Right ventricle myocardium superior (tissue), 1 donor: ENCODE results near the gene AFDN. TPM values are rescaled to one million over a fixed set of nuclear protein-coding genes. Genes with fewer than 3 reads are reported as not detected.

ENCODE experiments used
- ATAC-seq: fragments of 200-7000 bp; cut with Tn5 transposase; one replicate; pipeline ENCODE4 v1.9.1; 2020; ENCODE audit warnings: mild to moderate bottlenecking; ENCODE audit not compliant: poor library complexity
- DNase-seq: peaks from one replicate; pipeline ENCODE4 v3.0.0-alpha.2; 2020
- intact Hi-C: fragments of 100-400 bp; cut with DNase I; formaldehyde crosslinking; loops from one replicate; pipeline ENCODE4 v1.11.2; 2022
- total RNA-seq: library from RNA; stranded (reverse); fragmentation: NEBNext Ultra II Directional; extraction: Animal tissue kit (Norgen Biotek cat#: 25700); gene quantifications from one replicate; pipeline ENCODE4 v1.2.1, GENCODE V29; 2021
- donor health status: DM: no; HTN: yes; CAD: no; lungs with severe emphysema.

AFDN gene
- total RNA-seq, 1 donor from 2014 or later, result 49.1 TPM

DNA sequence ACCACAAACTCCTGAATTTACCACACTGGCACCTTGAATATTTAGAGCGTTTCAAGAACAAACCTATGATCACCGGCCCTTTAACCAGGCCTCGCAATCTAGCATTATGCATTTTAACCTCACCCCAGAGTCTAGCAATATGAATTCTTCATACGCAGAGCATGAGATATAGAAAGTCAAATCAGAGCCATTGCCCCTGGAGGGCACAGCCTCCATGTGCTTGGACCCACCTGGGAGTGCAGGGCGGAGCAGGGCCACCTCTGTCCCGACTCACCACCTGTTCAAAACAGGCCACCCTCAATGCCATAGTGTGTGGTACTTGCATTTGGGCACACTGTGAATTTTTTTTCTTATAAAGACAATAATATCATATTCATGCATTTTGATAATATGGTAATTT lies 19.5 kb upstream of the AFDN start:
- no peak for ATAC-seq
- intact Hi-C loops, result no loop called here

GRCh38 chr6:167807756-167808155 lies 19.0 kb upstream of the AFDN start:
- no peak for DNase-seq
- intact Hi-C loops, result no loop called here
- no peak for ATAC-seq

More for the DNA sequence above, 19.5 kb upstream of the AFDN start:
- no peak for DNase-seq

- intact Hi-C loops, result no loop called here
- ATAC-seq (no peak), DNase-seq (no peak)
Measured at GRCh38 chr6:167811040-167811439, 15.7 kb upstream of the AFDN start.

- DNase-seq (no peak), ATAC-seq (no peak)
- intact Hi-C loops, result no loop called here
Measured at GRCh38 chr6:167811442-167812087, 15.1 kb upstream of the AFDN start.

GRCh38 chr6:167812088-167812487 lies 14.6 kb upstream of the AFDN start:
- intact Hi-C loops, result no loop called here

DNA sequence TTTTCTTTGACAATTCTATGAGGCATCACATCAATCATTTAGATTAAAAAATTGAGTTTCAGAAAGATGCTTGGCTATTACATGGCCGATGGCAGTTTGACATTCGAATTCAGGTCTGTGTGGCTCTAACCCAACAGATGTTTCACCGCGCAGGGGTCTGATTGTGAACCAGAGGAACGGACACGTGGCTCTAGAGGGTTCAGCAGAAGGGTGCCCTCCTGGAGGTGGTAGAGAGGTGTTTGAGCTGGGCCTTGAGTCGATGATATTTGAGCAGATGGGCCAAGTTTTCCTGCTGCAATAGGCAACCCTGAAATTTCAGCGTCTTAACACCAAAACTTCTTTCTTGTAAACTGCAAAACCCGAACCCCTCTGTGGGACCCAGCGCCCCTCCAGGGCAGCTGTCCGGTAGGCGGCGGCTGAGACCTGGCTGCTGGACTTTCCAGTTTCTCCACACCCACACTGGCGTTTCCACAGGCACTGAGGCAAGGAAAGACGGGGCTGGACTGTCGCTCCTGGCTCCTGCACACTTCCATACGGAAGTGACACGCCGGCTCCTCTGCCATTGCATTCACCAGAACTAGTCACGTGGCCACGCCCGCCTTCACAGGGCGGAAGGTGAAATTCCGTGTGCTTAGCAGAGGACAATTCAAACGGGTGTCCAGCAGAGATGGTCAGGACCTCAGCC lies 11.3 kb upstream of the AFDN start:
- intact Hi-C loops, result no loop called here
- no peak for DNase-seq
- no peak for ATAC-seq

More at GRCh38 chr6:167812088-167812487, 14.6 kb upstream of the AFDN start:
- no peak for DNase-seq
- ATAC-seq, result no peak

DNA sequence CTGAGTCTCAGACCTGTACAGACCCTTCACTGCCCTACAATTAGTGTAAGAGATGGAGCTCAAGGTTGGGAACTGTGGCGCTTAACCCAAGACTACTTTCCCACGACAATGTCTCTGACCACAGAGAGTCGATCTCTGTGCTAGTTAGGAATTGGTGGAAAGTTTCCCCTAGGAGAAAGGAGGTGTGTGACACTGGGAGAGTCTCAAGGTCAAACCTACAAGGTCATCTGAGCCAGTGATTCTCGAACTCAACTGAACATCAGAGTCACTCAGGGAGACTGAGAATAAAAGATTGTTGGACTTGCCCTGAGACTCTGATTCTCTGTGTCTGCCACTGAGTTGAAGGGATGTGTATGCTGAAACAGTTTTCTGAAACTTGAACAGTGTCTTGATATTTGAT lies 9.7 kb upstream of the AFDN start:
- intact Hi-C loops, result no loop called here
- DNase-seq (no peak), ATAC-seq (no peak)

DNA sequence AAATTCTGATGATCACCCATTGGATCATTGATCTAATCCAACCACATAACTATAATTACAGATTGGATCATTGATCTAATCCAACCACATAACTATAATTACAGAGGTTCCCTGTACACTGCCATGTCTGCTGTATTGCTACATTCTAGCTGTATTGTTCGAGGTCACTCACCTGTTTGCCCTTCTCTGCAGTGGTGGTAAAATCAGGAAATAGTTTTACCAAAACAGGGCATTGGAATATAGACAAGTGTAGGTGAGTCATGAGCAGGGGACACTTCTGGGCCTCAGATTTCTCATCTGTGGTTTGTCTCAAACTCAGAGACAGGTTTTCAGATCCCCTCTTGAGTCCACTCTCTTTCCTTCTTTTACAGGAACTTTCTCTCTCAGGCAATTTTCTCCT lies 9.0 kb upstream of the AFDN start:
- intact Hi-C loops, result no loop called here
- DNase-seq (no peak), ATAC-seq (no peak)

GRCh38 chr6:167819576-167819975 lies 7.1 kb upstream of the AFDN start:
- intact Hi-C loops, result no loop called here
- DNase-seq (no peak), ATAC-seq (no peak)

DNA sequence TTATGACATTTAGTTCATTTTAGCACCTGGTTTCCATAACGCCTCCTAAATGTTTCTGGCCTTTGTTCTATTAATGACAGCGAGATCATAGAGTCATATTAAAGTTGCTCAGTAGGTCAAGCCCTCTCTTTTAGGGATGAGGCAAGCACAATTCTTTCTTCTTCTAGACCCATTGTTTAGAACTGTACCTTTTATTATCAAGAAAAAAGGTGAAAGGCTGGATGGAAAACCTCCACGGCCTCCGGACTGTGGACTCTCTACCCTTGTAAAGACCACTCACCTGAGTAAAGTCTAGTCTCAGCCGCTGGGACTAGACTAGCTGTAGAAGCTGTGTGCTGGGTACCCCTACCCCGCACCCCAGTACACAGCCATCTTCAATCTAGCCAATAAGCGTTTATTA lies 6.0 kb upstream of the AFDN start:
- DNase-seq (no peak), ATAC-seq (no peak)
- intact Hi-C loops, result no loop called here

DNA sequence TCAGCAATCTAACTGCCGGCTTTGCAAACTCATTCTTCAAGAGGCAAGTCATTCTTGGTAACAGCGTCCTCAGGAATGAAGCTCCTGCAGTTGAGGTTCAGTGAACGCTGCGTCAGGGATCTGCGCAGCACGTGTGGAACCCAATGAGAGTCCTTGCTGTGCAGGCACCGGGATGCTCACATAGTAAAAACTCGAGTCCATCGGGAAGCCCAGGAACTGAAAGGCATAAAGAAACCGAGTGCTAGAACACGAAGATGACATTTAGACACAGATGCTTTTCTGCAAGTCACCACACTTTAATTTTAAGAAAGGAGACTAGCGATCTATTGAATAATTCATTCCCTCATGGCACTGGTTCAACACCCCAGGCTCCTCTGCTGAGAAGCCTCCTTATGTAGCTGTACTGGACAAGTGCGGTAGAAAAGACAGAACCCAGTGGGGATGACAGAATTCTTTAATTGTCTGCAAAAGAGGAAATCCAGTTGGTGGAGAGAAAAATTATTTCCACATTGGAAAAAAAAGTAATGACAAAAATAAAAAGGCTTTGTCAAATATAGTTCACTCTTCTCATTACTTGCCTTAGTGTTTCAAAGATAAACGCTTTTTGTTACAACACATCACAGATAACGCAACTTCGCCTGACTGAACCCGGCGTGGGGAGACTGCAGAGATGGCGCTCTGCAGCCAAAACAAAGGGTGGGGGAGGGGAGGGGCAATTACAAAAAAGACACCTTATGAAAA lies 1.9 kb upstream of the AFDN start:
- intact Hi-C loops, result no loop called here
- no peak for DNase-seq
- no peak for ATAC-seq

- peak; percentile 67 for DNase-seq
- intact Hi-C loops, result no loop called here
- peak; percentile 57 for ATAC-seq
Measured at GRCh38 chr6:167825332-167826229, 1.1 kb upstream of the AFDN start.

DNA sequence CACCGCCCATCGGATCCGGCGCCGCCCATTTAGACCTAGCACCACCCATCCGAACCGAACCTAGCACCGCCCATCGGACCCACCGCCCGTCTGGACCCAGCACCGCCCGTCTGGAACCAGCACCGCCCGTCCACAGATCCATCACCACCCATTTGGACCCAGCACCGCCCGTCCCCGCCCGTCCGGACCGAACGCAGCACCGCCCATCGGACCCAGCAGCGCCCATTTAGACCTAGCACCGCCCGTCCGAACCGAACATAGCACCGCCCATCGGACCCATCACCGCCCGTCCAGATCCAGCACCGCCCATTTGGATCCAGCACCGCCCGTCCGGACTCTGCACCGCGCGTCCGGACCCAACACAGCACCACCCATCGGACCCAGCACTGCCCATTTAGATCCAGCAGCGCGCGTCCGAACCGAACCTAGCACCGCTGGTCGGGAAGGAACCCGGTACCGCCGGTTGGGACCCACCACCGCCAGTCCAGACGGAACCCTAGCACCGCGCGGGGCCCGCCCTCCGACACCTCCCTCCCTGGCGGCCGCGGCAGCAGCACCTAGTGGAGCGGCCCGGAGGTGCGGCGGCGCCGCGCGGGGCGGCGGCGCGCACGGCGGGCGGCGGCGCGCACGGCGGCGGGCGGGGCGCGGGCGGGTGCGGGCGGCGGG lies 348 bp upstream of the AFDN start:
- ATAC-seq, result peak; percentile 93
- peak; percentile 87 for DNase-seq
- intact Hi-C loops, result no loop called here

DNA sequence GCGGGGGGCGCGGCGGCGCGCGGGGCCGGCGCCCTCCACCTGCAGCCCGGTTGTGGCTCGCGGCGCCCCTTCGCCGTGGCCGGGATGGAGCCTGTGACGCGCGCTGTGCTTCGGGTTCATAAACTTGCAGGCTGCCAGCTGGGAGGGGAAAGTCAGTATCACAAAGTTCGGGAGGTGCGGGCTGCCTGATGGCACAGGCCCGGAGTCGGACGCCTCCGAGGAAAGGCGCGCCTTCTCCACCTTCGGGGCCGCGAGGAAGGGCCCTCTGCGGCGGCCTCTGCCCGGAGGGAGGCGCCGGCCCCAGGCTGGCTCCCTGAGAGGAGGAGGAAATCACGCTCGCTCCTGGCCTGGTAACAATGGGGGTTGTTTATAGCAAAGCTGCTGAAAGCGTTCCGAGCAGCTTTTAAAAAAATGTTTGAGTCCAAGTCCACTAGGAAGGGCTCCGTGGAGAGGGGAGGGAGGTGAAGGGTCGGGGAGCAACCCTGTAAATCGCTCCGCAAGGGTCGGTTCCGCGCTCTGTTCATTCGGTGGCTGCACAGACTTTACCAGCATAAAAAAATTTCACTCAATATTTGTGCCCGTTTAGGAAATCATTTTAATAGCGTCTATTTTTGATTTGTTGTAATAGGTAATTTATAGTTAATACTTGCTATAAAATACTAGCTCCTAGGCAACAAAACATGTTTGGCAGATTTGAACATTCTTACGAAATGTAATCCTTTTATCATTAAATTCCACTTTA lies 1.0 kb downstream of the AFDN start:
- peak; percentile 59 for DNase-seq
- ATAC-seq, result peak; percentile 28
- intact Hi-C loops, result no loop called here

DNA sequence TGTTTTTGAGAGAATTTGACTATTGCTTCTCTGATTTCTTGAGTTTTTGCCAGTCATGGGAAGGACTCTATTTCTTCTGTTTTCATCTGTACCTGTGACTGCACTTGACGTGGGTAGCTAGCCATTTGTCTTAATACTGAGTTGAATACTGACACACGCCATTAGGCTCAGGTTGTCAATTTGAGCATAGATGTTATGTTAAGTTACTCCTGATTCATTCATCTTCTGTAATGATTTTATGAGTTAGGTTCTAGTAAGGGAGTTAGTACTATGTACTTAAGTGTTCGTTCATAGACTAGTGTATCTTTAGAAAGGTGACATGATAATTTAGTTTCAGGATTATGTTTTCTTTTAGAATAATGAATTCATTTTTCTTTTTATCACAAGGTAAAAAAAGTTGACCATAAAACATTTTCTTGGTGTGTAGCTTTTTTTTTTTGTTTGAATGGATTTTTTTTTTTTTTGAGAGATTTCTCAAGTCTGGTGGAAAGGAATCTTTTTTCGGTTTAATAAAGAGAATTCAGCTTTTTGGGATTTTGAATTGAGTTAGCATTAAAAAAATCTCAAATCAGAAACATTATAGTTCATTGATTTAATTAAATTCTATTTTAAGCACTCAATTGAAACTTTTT lies 1.7 kb downstream of the AFDN start:
- intact Hi-C loops, result no loop called here
- DNase-seq (no peak), ATAC-seq (no peak)

DNA sequence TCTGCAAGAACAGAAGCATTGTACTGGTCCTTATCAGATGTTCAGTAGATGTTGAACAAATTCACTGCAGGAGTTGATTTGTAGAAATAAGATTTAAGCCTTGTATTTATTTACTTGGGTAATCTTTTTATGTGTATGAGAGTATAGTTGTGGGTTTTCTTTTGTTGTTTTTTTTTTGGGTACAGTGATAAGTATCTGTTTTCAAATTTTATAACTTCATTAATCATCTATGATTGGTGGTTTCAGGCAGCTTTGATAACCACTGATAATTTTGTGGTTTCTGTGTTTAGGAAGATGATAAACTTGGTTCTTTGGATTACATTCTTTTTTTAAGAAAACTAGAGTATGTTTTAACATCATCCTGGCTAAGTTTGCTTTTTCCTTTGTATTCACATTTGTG lies 2.8 kb downstream of the AFDN start:
- ATAC-seq, result no peak
- intact Hi-C loops, result no loop called here

GRCh38 chr6:167831281-167831828 lies 4.6 kb downstream of the AFDN start:
- DNase-seq (no peak), ATAC-seq (no peak)
- intact Hi-C loops, result loop anchor here (5.0 kb wide), 1 partner anchor 344 kb away; no protein-coding TSS in a partner anchor

More for the DNA sequence above, 2.8 kb downstream of the AFDN start:
- no peak for DNase-seq
